ENCODE data around the gene RNF212.

GRCh38 chr4:1090036-1090435 is 23.3 kb downstream of the RNF212 start:
- TF ChIP-seq CTCF (IDR thresholded peaks at IDR 0.05 in 4 of 5, conservative IDR thresholded peaks at IDR 0.05 in 1 of 5) (no peak), POLR2A (IDR thresholded peaks at IDR 0.05) (no peak)
